ENCODE data around the gene S100A2.

Gene S100A2

DNA sequence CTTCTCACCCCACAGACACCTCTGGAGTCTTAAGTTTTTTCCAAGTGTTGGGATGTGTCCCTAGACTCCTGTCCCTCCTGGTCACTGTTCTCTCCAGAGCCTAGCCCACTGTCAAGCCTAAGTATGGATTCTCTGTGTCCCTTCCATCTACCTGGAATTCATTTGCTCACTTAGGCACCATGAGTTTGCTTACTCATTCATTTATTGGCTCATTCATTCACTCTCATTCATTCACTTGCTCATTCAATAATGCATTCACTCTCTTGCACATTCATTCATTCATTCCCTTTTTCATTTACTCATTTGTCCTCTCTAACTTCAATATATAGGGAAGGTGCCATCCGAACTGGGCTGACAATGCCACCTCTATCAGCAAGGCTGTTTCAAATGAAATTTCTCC is 45.7 kb upstream of the S100A2 start:
- H3K4me1 ChIP-seq, result peaks cover 50 to 81% (median 55%) of the 10 kb centered on the region in 10 experiments
- H3K27me3 ChIP-seq, result no peaks in the 10 kb centered on the region
- peak overlapping the region in 5 of 11 experiments; percentile 52 to 69 (median 60); a peak in 10 of 22 replicates for H3K4me2 ChIP-seq
- no peak overlapping the region for H3K9ac ChIP-seq
- no peaks in the 10 kb centered on the region for H3K9me3 ChIP-seq (replicated peaks in 1 of 11)
- peak overlapping the region in 1 of 11 experiments; percentile 19; a peak in 1 of 22 replicates for H3K27ac ChIP-seq
- H4K20me1 ChIP-seq, result no peaks in the 10 kb centered on the region
- H3K4me3 ChIP-seq, result no peak overlapping the region
- H3K36me3 ChIP-seq, result no peaks in the 10 kb centered on the region
- TF ChIP-seq Cebpa-rat (IDR thresholded peaks at IDR 0.05), result no peak

- peak overlapping the region in 10 of 11 experiments; percentile 43 to 92 (median 79); a peak in 16 of 22 replicates for H3K4me2 ChIP-seq
- H3K9ac ChIP-seq, result 0 out of 22 replicates have a peak overlapping the region, but pooled peaks of 1 of the 11 experiments have one; percentile 13
- TF ChIP-seq Cebpa-rat (IDR thresholded peaks at IDR 0.05), result no peak
- H4K20me1 ChIP-seq, result no peaks in the 10 kb centered on the region
- no peaks in the 10 kb centered on the region for H3K9me3 ChIP-seq (replicated peaks in 1 of 11)
- no peaks in the 10 kb centered on the region for H3K27me3 ChIP-seq
- peaks cover 50 to 76% (median 54%) of the 10 kb centered on the region in 10 experiments for H3K4me1 ChIP-seq
- no peaks in the 10 kb centered on the region for H3K36me3 ChIP-seq
- H3K4me3 ChIP-seq, result no peak overlapping the region; a peak in 1 of 20 replicates
- peak overlapping the region in 5 of 11 experiments; percentile 28 to 71 (median 59); a peak in 7 of 22 replicates for H3K27ac ChIP-seq
Observed at GRCh38 chr1:153610811-153611301, 45.2 kb upstream of the S100A2 start.

DNA sequence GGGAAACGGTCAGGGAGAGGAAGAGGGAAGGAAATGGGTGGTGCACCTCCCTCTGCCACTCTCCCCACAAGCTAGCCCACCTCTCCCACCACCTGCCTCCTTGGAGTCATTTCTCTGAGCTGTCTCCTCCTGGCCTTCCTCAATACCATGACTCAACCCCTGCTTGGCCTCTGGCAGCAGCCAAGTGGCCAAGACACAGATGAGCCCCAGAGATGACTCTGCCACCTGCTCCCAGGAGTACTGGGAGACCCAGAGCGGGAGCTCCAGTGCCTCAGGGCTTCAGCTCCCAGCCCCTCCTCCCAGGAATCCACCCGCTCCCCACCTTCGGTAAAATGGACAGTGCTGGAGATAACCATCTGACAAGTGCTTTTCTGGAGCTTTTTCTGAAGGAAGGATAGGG is 44.7 kb upstream of the S100A2 start:
- Histone ChIP-seq H3K4me1 (peaks cover 50 to 73% (median 54%) of the 10 kb centered on the region in 10 experiments), H3K9me3 (replicated peaks in 1 of 11) (no peaks in the 10 kb centered on the region), H3K27me3 (no peaks in the 10 kb centered on the region), H3K27ac (peak overlapping the region in 7 of 11 experiments; percentile 34 to 71 (median 60); a peak in 10 of 22 replicates), H3K4me2 (peak overlapping the region; percentile 43 to 92 (median 79)), H4K20me1 (no peaks in the 10 kb centered on the region), H3K9ac (0 out of 22 replicates have a peak overlapping the region, but pooled peaks of 1 of the 11 experiments have one; percentile 13), H3K4me3 (peak overlapping the region in 1 of 10 experiments; percentile 16; a peak in 3 of 20 replicates), H3K36me3 (no peaks in the 10 kb centered on the region)
- TF ChIP-seq Cebpa-rat (IDR thresholded peaks at IDR 0.05), result no peak

DNA sequence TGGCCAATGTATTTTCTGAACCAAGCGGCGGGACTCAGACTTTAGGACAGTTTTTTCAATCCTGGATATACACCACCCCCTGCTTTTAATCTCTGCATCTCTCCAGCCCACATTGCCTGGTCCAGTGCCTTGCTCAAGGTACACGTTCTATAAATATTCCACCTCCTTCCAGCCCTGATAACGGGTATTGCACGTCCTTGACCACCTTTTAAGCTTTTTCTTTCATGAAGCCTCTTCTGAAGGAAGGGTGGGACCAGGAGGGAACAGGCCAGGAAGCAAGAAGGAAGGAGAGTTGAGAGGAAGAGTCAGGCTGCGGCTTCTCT is 43.9 kb upstream of the S100A2 start:
- Histone ChIP-seq H3K27me3 (no peaks in the 10 kb centered on the region), H3K4me2 (peak overlapping the region; percentile 43 to 92 (median 79)), H4K20me1 (no peaks in the 10 kb centered on the region), H3K9me3 (replicated peaks in 1 of 11) (no peaks in the 10 kb centered on the region), H3K27ac (peak overlapping the region in 8 of 11 experiments; percentile 13 to 71 (median 60); a peak in 12 of 22 replicates), H3K36me3 (no peaks in the 10 kb centered on the region), H3K9ac (peak overlapping the region in 4 of 11 experiments; percentile 1 to 55 (median 26); a peak in 4 of 22 replicates), H3K4me3 (no peak overlapping the region; a peak in 1 of 20 replicates), H3K4me1 (peaks cover 44 to 67% (median 49%) of the 10 kb centered on the region in 10 experiments)
- no peak for TF ChIP-seq Cebpa-rat (IDR thresholded peaks at IDR 0.05)

DNA sequence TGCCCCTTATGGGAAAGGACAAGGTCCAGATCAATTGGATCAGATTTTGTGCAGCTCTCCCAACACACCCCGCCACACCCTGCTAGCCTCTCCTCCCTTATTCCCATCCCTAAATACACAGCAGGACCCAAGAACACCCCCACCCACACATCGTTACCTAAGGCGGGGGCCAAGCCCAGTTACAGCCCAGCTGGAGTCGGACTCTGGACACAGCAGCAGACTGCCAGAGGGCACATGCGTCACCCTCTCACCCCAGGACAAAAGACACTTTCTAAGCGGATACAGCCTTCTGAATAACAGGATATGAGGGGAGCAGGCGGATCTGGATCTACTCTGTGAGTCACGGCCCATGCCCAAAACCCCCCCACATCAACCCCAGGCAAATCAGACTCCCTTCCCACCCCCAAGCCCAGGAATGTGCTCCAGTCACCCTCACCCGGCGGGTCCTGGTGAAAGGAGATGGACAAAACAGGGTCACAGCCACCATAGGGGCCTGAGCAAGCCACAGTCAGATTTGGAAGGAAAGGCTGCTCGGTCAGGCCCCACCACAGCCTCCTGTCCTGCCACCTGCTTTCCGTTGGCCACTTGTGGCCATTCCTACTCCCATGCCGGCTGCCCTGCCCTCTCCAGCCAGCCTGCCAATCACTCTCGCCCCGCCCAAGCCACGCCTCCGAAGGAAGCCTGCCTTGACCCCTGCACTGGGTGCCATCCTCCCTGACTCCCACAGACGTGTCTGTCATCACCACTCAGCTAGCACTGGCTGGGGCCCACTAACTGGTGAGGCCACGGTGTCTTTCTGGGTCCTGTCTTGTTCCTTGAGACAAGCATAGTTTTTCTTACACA is 43.3 kb upstream of the S100A2 start:
- peak overlapping the region in 9 of 11 experiments; percentile 13 to 71 (median 59); a peak in 16 of 22 replicates for H3K27ac ChIP-seq
- no peak for TF ChIP-seq Cebpa-rat (IDR thresholded peaks at IDR 0.05)
- peak overlapping the region in 2 of 10 experiments; percentile 12 to 30; a peak in 2 of 20 replicates for H3K4me3 ChIP-seq
- H3K9ac ChIP-seq, result peak overlapping the region in 7 of 11 experiments; percentile 20 to 55 (median 41); a peak in 8 of 22 replicates
- H3K9me3 ChIP-seq (replicated peaks in 1 of 11), result no peaks in the 10 kb centered on the region
- no peaks in the 10 kb centered on the region for H3K36me3 ChIP-seq
- no peaks in the 10 kb centered on the region for H3K27me3 ChIP-seq
- no peaks in the 10 kb centered on the region for H4K20me1 ChIP-seq
- H3K4me2 ChIP-seq, result peak overlapping the region; percentile 55 to 92 (median 79)
- H3K4me1 ChIP-seq, result peaks cover 38 to 61% (median 43%) of the 10 kb centered on the region in 10 experiments

DNA sequence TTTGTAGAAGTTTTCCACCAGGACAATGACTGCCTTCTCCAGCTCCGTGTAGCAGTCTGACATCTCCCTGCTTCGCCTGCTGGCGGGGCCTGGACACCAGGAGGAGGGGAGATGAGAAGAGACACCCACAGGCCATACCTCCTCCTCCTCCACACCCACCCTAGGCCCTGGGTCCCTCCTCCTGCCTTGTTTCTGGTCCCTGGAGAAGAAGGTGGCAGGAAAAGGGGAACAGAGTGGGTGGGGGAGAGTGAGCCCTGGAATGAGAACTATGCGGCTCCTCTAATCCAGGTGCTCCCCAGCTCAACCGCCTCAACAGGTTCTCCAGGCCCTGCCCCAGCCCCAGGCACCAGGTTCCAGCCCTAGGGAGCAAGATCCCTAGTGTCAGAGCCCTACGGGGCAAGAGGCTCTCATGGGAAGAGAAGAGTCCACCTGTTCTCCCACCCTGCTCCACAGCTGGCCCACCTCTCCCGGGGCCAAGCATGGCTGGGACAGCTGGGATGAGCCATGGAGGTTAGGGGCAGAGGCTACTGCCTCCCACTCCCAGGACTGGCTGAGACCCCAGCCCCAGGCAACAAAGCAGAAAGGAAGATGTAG is 42.5 kb upstream of the S100A2 start:
- H3K36me3 ChIP-seq, result no peaks in the 10 kb centered on the region
- H3K4me1 ChIP-seq, result peaks cover 40 to 66% (median 49%) of the 10 kb centered on the region in 10 experiments
- peak overlapping the region in 8 of 11 experiments; percentile 15 to 55 (median 37); a peak in 10 of 22 replicates for H3K9ac ChIP-seq
- H3K9me3 ChIP-seq (replicated peaks in 1 of 11), result no peaks in the 10 kb centered on the region
- peak overlapping the region; percentile 55 to 92 (median 79) for H3K4me2 ChIP-seq
- H3K27me3 ChIP-seq, result no peaks in the 10 kb centered on the region
- TF ChIP-seq Cebpa-rat (IDR thresholded peaks at IDR 0.05), result no peak
- peak overlapping the region in 2 of 10 experiments; percentile 12 to 30; a peak in 2 of 20 replicates for H3K4me3 ChIP-seq
- peak overlapping the region in 9 of 11 experiments; percentile 13 to 71 (median 59); a peak in 17 of 22 replicates for H3K27ac ChIP-seq
- H4K20me1 ChIP-seq, result no peaks in the 10 kb centered on the region

GRCh38 chr1:153607381-153607780 is 41.7 kb upstream of the S100A2 start:
- Histone ChIP-seq H3K36me3 (no peaks in the 10 kb centered on the region), H3K9me3 (replicated peaks in 1 of 11) (no peaks in the 10 kb centered on the region), H3K27ac (peak overlapping the region in 4 of 11 experiments; percentile 10 to 65 (median 62); a peak in 6 of 22 replicates), H4K20me1 (no peaks in the 10 kb centered on the region), H3K4me1 (peaks cover 43 to 74% (median 55%) of the 10 kb centered on the region in 10 experiments), H3K4me2 (peak overlapping the region in 10 of 11 experiments; percentile 16 to 92 (median 76); a peak in 19 of 22 replicates), H3K9ac (peak overlapping the region in 6 of 11 experiments; percentile 3 to 24 (median 13); a peak in 5 of 22 replicates), H3K27me3 (no peaks in the 10 kb centered on the region), H3K4me3 (no peak overlapping the region)
- TF ChIP-seq Cebpa-rat (IDR thresholded peaks at IDR 0.05), result no peak

DNA sequence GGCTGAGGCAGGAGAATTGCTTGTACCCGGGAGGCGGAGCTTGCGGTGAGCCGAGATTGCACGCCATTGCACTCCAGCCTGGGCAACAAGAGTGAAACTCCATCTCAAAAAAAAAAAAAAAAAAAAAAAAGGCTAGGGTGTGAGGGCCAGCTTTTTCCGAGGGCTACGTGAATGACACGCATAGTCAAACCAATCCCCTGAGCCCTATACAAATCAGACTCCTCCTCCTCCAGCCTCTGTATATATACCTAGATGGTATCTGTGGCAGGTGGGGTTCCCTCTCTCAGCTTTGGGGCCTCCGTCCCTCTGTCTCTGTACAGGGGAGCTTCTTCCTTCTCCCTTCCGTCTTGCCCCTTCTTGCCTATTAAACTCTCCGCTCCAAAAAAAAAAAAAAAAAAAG is 40.5 kb upstream of the S100A2 start:
- no peak overlapping the region for H3K27ac ChIP-seq
- no peak for TF ChIP-seq Cebpa-rat (IDR thresholded peaks at IDR 0.05)
- no peak overlapping the region for H3K4me3 ChIP-seq
- H3K4me2 ChIP-seq, result no peak overlapping the region
- H3K36me3 ChIP-seq, result no peaks in the 10 kb centered on the region
- H4K20me1 ChIP-seq, result no peaks in the 10 kb centered on the region
- no peaks in the 10 kb centered on the region for H3K27me3 ChIP-seq
- H3K4me1 ChIP-seq, result peaks cover 54 to 74% (median 63%) of the 10 kb centered on the region in 10 experiments
- H3K9me3 ChIP-seq (replicated peaks in 1 of 11), result no peaks in the 10 kb centered on the region
- no peak overlapping the region for H3K9ac ChIP-seq
